ENCODE data around the gene PARD3B.

DNA sequence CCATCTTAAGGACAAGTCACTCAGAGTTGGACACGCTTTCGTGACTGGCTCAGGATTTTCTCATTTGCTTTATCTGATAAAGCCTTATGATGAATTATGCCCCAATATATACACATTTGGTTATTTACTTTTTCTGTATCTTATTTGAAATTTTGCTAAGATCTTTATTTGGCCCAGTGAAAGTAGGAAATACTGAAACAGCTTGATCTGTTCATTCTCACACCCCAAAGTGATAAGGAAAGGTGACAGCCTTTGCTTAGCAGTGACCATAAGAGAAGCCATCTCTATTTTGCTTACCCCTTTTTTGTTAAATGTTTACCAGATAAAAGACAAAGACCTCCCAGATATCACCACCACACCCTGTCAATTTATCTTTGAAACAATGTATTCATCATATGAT is 428.3 kb downstream of the PARD3B start:
- TF ChIP-seq, protein P1, sequence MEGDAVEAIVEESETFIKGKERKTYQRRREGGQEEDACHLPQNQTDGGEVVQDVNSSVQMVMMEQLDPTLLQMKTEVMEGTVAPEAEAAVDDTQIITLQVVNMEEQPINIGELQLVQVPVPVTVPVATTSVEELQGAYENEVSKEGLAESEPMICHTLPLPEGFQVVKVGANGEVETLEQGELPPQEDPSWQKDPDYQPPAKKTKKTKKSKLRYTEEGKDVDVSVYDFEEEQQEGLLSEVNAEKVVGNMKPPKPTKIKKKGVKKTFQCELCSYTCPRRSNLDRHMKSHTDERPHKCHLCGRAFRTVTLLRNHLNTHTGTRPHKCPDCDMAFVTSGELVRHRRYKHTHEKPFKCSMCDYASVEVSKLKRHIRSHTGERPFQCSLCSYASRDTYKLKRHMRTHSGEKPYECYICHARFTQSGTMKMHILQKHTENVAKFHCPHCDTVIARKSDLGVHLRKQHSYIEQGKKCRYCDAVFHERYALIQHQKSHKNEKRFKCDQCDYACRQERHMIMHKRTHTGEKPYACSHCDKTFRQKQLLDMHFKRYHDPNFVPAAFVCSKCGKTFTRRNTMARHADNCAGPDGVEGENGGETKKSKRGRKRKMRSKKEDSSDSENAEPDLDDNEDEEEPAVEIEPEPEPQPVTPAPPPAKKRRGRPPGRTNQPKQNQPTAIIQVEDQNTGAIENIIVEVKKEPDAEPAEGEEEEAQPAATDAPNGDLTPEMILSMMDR (IDR thresholded peaks at IDR 0.05; ENCODE audit: low read depth, low read length), result no peak
- TF ChIP-seq POLR2A (IDR thresholded peaks at IDR 0.05; ENCODE audit: extremely low read depth, insufficient read length) (no peak), MYC (IDR thresholded peaks at IDR 0.05; ENCODE audit: low read depth, low read length) (no peak)
- TF ChIP-seq, protein P2, sequence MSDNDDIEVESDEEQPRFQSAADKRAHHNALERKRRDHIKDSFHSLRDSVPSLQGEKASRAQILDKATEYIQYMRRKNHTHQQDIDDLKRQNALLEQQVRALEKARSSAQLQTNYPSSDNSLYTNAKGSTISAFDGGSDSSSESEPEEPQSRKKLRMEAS (IDR thresholded peaks at IDR 0.05; ENCODE audit: low read depth, low read length), result no peak
